OCI-LY1 (cell line): ENCODE results near the gene BCL11A.

Experiments used
- EZH2 ChIP-seq: fragments of 200-600 bp; sonication (generic), shearing (Covaris generic); IDR thresholded peaks from 2 replicates; pipeline ENCODE4 v1.8.0; 2017; ENCODE audit warnings: borderline replicate concordance, mixed run types, mild to moderate bottlenecking, antibody characterized with exemption, low read length, moderate library complexity, mixed read lengths
- TF ChIP-seq, protein P1 (sequence below): fragments of 200-600 bp; sonication (generic), shearing (Covaris generic); IDR thresholded peaks from 2 replicates; pipeline ENCODE4 v1.5.1; 2017; ENCODE audit warnings: mild to moderate bottlenecking, antibody characterized with exemption, low read length, moderate library complexity, mixed read lengths

GRCh38 chr2:60498127-60498815 is 55.2 kb downstream of the BCL11A start:
- TF ChIP-seq, protein P1, sequence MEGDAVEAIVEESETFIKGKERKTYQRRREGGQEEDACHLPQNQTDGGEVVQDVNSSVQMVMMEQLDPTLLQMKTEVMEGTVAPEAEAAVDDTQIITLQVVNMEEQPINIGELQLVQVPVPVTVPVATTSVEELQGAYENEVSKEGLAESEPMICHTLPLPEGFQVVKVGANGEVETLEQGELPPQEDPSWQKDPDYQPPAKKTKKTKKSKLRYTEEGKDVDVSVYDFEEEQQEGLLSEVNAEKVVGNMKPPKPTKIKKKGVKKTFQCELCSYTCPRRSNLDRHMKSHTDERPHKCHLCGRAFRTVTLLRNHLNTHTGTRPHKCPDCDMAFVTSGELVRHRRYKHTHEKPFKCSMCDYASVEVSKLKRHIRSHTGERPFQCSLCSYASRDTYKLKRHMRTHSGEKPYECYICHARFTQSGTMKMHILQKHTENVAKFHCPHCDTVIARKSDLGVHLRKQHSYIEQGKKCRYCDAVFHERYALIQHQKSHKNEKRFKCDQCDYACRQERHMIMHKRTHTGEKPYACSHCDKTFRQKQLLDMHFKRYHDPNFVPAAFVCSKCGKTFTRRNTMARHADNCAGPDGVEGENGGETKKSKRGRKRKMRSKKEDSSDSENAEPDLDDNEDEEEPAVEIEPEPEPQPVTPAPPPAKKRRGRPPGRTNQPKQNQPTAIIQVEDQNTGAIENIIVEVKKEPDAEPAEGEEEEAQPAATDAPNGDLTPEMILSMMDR, result no peak
- no peak for TF ChIP-seq EZH2
